Activated gamma-delta T cell treated with Interleukin-2 at 50 U/mL for 16 hours (primary cell): ENCODE measurements around the gene PLEKHA7.
"Not testable (repeated sequence)": the region's sequence is repeated elsewhere in the genome, so short reads cannot be mapped to it uniquely, and the experiment has no call there.

ENCODE experiments used
- DNase-seq: peaks from one replicate; pipeline ENCODE4 v3.0.0-alpha.2; 2020

The PLEKHA7 gene

GRCh38 chr11:16973338-16973964, 40.8 kb downstream of the PLEKHA7 start:
- no peak for DNase-seq

GRCh38 chr11:16969010-16969999, 44.9 kb downstream of the PLEKHA7 start:
- DNase-seq, result no peak

- no peak for DNase-seq
Observed at GRCh38 chr11:16968196-16968595, 46.0 kb downstream of the PLEKHA7 start.

GRCh38 chr11:16966930-16967671, 47.1 kb downstream of the PLEKHA7 start:
- DNase-seq, result no peak

GRCh38 chr11:16964501-16964900, 49.7 kb downstream of the PLEKHA7 start:
- DNase-seq, result no peak

GRCh38 chr11:16963316-16963876, 50.8 kb downstream of the PLEKHA7 start:
- DNase-seq, result no peak

GRCh38 chr11:16962589-16962988, 51.6 kb downstream of the PLEKHA7 start:
- DNase-seq, result not testable (repeated sequence)

GRCh38 chr11:16962146-16962545, 52.1 kb downstream of the PLEKHA7 start:
- DNase-seq, result no peak

- DNase-seq, result no peak
Observed at GRCh38 chr11:16960250-16960649, 54.0 kb downstream of the PLEKHA7 start.

- no peak for DNase-seq
Observed at GRCh38 chr11:16959602-16960001, 54.6 kb downstream of the PLEKHA7 start.

GRCh38 chr11:16958833-16959232, 55.4 kb downstream of the PLEKHA7 start:
- DNase-seq, result no peak

GRCh38 chr11:16956538-16957153, 57.6 kb downstream of the PLEKHA7 start:
- DNase-seq, result no peak

GRCh38 chr11:16953663-16954062, 60.6 kb downstream of the PLEKHA7 start:
- DNase-seq, result no peak

GRCh38 chr11:16946477-16947282, 67.5 kb downstream of the PLEKHA7 start:
- no peak for DNase-seq

- DNase-seq, result no peak
Observed at GRCh38 chr11:16945671-16946469, 68.3 kb downstream of the PLEKHA7 start.

GRCh38 chr11:16942911-16943310, 71.3 kb downstream of the PLEKHA7 start:
- DNase-seq, result no peak

- DNase-seq, result no peak
Observed at GRCh38 chr11:16942342-16942741, 71.9 kb downstream of the PLEKHA7 start.

- DNase-seq, result no peak
Observed at GRCh38 chr11:16941935-16942334, 72.3 kb downstream of the PLEKHA7 start.

GRCh38 chr11:16938061-16938460, 76.2 kb downstream of the PLEKHA7 start:
- DNase-seq, result no peak

- DNase-seq, result no peak
Observed at GRCh38 chr11:16936643-16937042, 77.6 kb downstream of the PLEKHA7 start.
